ENCODE data around the gene COG5.
A peak's percentile ranks its signal among the peaks of the same experiment; 100 is the strongest.

The COG5 gene

GRCh38 chr7:107564553-107565298 is 1.0 kb upstream of the COG5 start:
- H3K4me3 ChIP-seq (ENCODE audit: low read depth, low read length), result peak overlapping the region; percentile 78
- no peak for DNase-seq (ENCODE audit: low read depth)
- no peak for TF ChIP-seq CTCF (IDR thresholded peaks at IDR 0.05; ENCODE audit: control insufficient read depth, extremely low read depth, insufficient read depth)

DNA sequence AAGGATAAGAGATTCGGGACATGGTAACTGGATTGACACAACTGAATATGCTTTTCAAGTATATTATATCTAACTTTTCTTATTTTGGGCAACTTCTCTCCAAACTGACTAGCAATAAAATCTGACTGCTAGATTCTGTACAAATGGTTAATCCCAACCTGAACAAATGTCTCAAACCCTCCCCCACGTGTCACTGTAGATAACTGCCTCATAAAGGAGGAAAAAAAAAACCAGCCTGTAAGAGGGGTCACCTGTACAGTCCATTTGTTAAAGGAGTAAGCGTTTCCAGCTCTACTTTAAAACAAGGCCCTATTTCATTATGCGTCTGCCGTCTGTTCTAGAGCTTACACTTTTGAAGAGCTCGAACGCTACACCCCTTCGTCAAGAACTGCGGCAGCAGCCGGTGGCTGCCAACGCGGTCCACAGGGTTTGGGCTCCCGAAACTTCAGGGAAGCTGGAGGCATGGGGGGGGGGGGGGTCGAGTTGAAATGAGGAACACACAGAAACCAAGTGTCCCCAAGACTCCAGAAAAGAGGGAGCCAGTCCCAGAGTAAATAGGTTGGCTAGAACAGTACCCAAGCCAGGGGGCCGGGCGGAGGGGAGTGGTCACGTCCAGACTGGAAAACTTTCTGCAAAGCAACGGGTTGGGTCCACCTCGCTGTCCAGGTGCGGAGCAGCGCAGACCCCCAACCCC is 492 bp downstream of the COG5 start:
- H3K4me3 ChIP-seq (ENCODE audit: low read depth, low read length), result peak overlapping the region; percentile 78
- no peak for TF ChIP-seq CTCF (IDR thresholded peaks at IDR 0.05; ENCODE audit: control insufficient read depth, extremely low read depth, insufficient read depth)
- no peak for DNase-seq (ENCODE audit: low read depth)

GRCh38 chr7:107560898-107561516 is 2.7 kb downstream of the COG5 start:
- H3K4me3 ChIP-seq (ENCODE audit: low read depth, low read length), result no peak overlapping the region
- no peak for DNase-seq (ENCODE audit: low read depth)
- TF ChIP-seq CTCF (IDR thresholded peaks at IDR 0.05; ENCODE audit: control insufficient read depth, extremely low read depth, insufficient read depth), result no peak

- DNase-seq (ENCODE audit: low read depth), result no peak
- TF ChIP-seq CTCF (IDR thresholded peaks at IDR 0.05; ENCODE audit: control insufficient read depth, extremely low read depth, insufficient read depth), result no peak
- H3K4me3 ChIP-seq (ENCODE audit: low read depth, low read length), result no peak overlapping the region
Measured at GRCh38 chr7:107559864-107560263, 3.9 kb downstream of the COG5 start.

- TF ChIP-seq CTCF (IDR thresholded peaks at IDR 0.05; ENCODE audit: control insufficient read depth, extremely low read depth, insufficient read depth), result no peak
- DNase-seq (ENCODE audit: low read depth), result no peak
- no peak overlapping the region for H3K4me3 ChIP-seq (ENCODE audit: low read depth, low read length)
Measured at GRCh38 chr7:107555893-107556292, 7.8 kb downstream of the COG5 start.

DNA sequence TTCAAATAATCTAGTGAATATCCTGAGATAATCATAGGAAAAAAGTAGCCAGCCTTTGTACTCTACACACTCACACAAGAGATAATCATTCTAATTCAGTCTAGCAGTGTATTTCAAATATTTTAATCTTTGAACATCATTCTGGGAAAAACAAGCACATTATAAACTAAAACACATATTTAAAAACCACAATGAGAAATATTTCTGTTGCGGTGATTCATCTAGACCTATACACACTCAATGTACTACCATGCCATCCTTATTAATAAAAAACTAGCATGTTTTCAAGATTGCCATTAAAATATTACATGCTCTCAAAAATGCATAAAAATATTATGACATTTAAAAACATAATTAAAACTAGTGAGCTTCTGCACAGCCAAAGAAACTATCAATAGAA is 11.8 kb downstream of the COG5 start:
- no peak for TF ChIP-seq CTCF (IDR thresholded peaks at IDR 0.05; ENCODE audit: control insufficient read depth, extremely low read depth, insufficient read depth)
- H3K4me3 ChIP-seq (ENCODE audit: low read depth, low read length), result no peak overlapping the region
- no peak for DNase-seq (ENCODE audit: low read depth)
